GM23338 (cell line): ENCODE results near the gene INPP1. TPM values are rescaled to one million over a fixed set of nuclear protein-coding genes. Genes with fewer than 3 reads are reported as not detected.

Experiments
- ATAC-seq: fragments of 200-7000 bp; cut with Tn5 transposase; 3 replicates; pipeline ENCODE4 v1.9.1; 2020
- DNase-seq: peaks from one replicate; pipeline ENCODE4 v3.0.0-alpha.2; 2015; ENCODE audit warnings: low spot score
- H2AFZ ChIP-seq: fragments of 200-600 bp; sonication (generic); 2 replicates; pipeline ENCODE4 v1.8.0; 2016; ENCODE audit warnings: antibody characterized with exemption, mild to moderate bottlenecking, moderate library complexity
- H3F3A ChIP-seq: fragments of 200-600 bp; sonication (generic); replicated peaks from 2 replicates; pipeline ENCODE4 v1.8.0; 2017; ENCODE audit warnings: antibody characterized with exemption, mixed run types, low read depth
- H3K27ac ChIP-seq: fragments of 200-600 bp; sonication (generic); 2 replicates; pipeline ENCODE4 v1.6.1; 2016; ENCODE audit warnings: low read depth
- H3K27me3 ChIP-seq: fragments of 200-600 bp; sonication (generic); 2 replicates; pipeline ENCODE4 v1.8.0; 2016; ENCODE audit warnings: mild to moderate bottlenecking, mixed run types, moderate library complexity; ENCODE audit not compliant: insufficient read depth
- H3K36me3 ChIP-seq: fragments of 200-600 bp; sonication (generic); 2 replicates; pipeline ENCODE4 v1.8.0; 2016; ENCODE audit warnings: mild to moderate bottlenecking; ENCODE audit not compliant: insufficient read depth
- H3K4me1 ChIP-seq: fragments of 200-600 bp; sonication (generic); 2 replicates; pipeline ENCODE4 v1.8.0; 2016; ENCODE audit warnings: mild to moderate bottlenecking, moderate library complexity; ENCODE audit not compliant: insufficient read depth
- H3K4me2 ChIP-seq: fragments of 200-600 bp; sonication (generic); 2 replicates; pipeline ENCODE4 v1.7.1; 2017; ENCODE audit warnings: mixed run types
- H3K4me3 ChIP-seq: fragments of 200-600 bp; sonication (generic); 2 replicates; pipeline ENCODE4 v1.6.1; 2016; ENCODE audit warnings: mixed run types
- H3K79me2 ChIP-seq: fragments of 200-600 bp; sonication (generic); replicated peaks from 2 replicates; pipeline ENCODE4 v1.8.0; 2017; ENCODE audit warnings: mild to moderate bottlenecking; ENCODE audit not compliant: insufficient read depth
- H3K9me2 ChIP-seq: fragments of 200-600 bp; sonication (generic); 2 replicates; pipeline ENCODE4 v1.8.0; 2017; ENCODE audit not compliant: insufficient read depth
- H4K20me1 ChIP-seq: fragments of 200-600 bp; sonication (generic); replicated peaks from 2 replicates; pipeline ENCODE4 v1.8.0; 2017; ENCODE audit warnings: mild to moderate bottlenecking; ENCODE audit not compliant: insufficient read depth
- H3K27ac Mint-ChIP-seq: 2 replicates; pipeline ENCODE4 v1.8.0; 2020; ENCODE audit warnings: inconsistent platforms, mild to moderate bottlenecking, moderate library complexity, mixed read lengths
- H3K27me3 Mint-ChIP-seq: 3 replicates; pipeline ENCODE4 v1.8.0; 2022; ENCODE audit warnings: low read depth, mild to moderate bottlenecking, moderate library complexity, mixed read lengths, inconsistent platforms; ENCODE audit not compliant: insufficient read depth, poor library complexity
- H3K36me3 Mint-ChIP-seq: 3 replicates; pipeline ENCODE4 v1.8.0; 2021; ENCODE audit warnings: low read depth, mild to moderate bottlenecking, inconsistent platforms, moderate library complexity, mixed read lengths
- H3K4me1 Mint-ChIP-seq: 3 replicates; pipeline ENCODE4 v1.8.0; 2020; ENCODE audit warnings: mild to moderate bottlenecking, inconsistent platforms, mixed read lengths
- H3K4me3 Mint-ChIP-seq: 3 replicates; pipeline ENCODE4 v1.8.0; 2021; ENCODE audit warnings: moderate library complexity, mild to moderate bottlenecking, inconsistent platforms, mixed read lengths
- H3K9me3 Mint-ChIP-seq: 3 replicates; pipeline ENCODE4 v1.8.0; 2020; ENCODE audit warnings: moderate library complexity, mild to moderate bottlenecking, inconsistent platforms, mixed read lengths
- CREB1 ChIP-seq: fragments of 250-450 bp; sonication (Bioruptor Pico); IDR thresholded peaks from 2 replicates; pipeline ENCODE4 v1.5.0; 2020; ENCODE audit warnings: low read depth, mild to moderate bottlenecking, moderate library complexity
- CTCF ChIP-seq, 2 experiments: fragments of 200-600 bp in 1 of 2; sonication (generic) in 1 of 2; conservative IDR thresholded peaks; 2 replicates each; pipeline versions ENCODE4 v1.5.1 to v1.6.1; 2016 to 2017; ENCODE audit warnings: antibody characterized with exemption in 2 of 2, low read depth in 2 of 2, mild to moderate bottlenecking in 2 of 2, moderate library complexity in 1 of 2
- EZH2 ChIP-seq: fragments of 200-600 bp; sonication (generic); IDR thresholded peaks from one replicate; pipeline ENCODE4 v1.8.0; 2017; ENCODE audit warnings: antibody characterized with exemption, mild to moderate bottlenecking, low read depth; ENCODE audit not compliant: unreplicated experiment
- NANOG ChIP-seq: IDR thresholded peaks from 2 replicates; pipeline ENCODE4 v1.6.1; 2016; ENCODE audit warnings: antibody characterized with exemption, borderline replicate concordance
- REST ChIP-seq: IDR thresholded peaks from one replicate; pipeline ENCODE4 v1.6.1; 2018; ENCODE audit warnings: antibody characterized with exemption; ENCODE audit not compliant: unreplicated experiment
- polyA plus RNA-seq: library from polyadenylated mRNA; unstranded; fragments of >200 nt; fragmentation: Nextera tagmentation; extraction: Ambion mirVana; gene quantifications from 2 replicates; pipeline ENCODE4 v1.2.1, GENCODE V29; 2016
- total RNA-seq: library from RNA; depleted of rRNA; stranded (reverse); fragments of >200 nt; shearing (Covaris generic); gene quantifications from 2 replicates; pipeline ENCODE4 v1.2.3, GENCODE V29; 2014
- TF ChIP-seq, protein P1 (sequence below): fragments of 250-450 bp; sonication (Bioruptor Pico); IDR thresholded peaks from 2 replicates; pipeline ENCODE4 v1.5.0; 2020; ENCODE audit warnings: mild to moderate bottlenecking, moderate library complexity

Gene INPP1
- total and polyA plus RNA-seq, 2 experiments from 2014 or later: 2.6 to 6.5 TPM

- TF ChIP-seq REST: no peak
Measured at GRCh38 chr2:190404487-190404886, 61.1 kb downstream of the INPP1 start (continued).

GRCh38 chr2:190405070-190405469, 61.7 kb downstream of the INPP1 start:
- H3K27me3 ChIP-seq: peaks cover 40% of the 10 kb centered on the region

DNA sequence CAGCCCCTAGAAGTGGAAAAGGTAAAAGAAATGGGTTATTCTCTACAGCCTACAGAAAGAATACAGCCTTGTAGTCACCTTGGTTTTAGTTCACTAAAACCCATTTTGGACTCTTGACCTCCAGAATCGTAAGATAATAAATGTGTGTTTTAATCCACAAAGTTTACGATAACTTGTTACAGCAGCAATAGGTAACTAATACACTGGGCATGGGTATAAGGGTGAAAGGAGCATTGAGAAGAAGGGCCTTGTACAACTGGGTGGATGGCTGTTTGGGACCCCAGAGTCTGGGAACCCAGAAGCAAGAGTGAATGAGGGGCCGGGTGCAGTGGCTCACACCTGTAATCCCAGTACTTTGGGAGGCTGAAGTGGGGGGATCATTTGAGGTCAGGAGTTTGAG, 62.6 kb downstream of the INPP1 start:
- no peaks in the 10 kb centered on the region for H4K20me1 ChIP-seq
- no peak for ATAC-seq
- Mint-ChIP-seq H3K4me1 (peaks cover 13% of the 10 kb centered on the region; the same call in 2 of the 3 replicates), H3K27ac (no peak overlapping the region), H3K9me3 (no peaks in the 10 kb centered on the region), H3K4me3 (no peak overlapping the region), H3K36me3 (no peaks in the 10 kb centered on the region), H3K27me3 (peaks cover 7% of the 10 kb centered on the region)
- H3K4me2 ChIP-seq: no peak overlapping the region
- no peak overlapping the region for H3K4me3 ChIP-seq
- no peak overlapping the region for H3K27ac ChIP-seq
- peaks cover 25% of the 10 kb centered on the region for H3K4me1 ChIP-seq
- no peak for DNase-seq
- no peaks in the 10 kb centered on the region for H3K9me2 ChIP-seq
- H3F3A ChIP-seq: no peaks in the 10 kb centered on the region
- peaks cover 48% of the 10 kb centered on the region for H3K27me3 ChIP-seq
- no peaks in the 10 kb centered on the region for H3K36me3 ChIP-seq
- no peak overlapping the region for H2AFZ ChIP-seq
- no peaks in the 10 kb centered on the region for H3K79me2 ChIP-seq
- TF ChIP-seq, protein P1, sequence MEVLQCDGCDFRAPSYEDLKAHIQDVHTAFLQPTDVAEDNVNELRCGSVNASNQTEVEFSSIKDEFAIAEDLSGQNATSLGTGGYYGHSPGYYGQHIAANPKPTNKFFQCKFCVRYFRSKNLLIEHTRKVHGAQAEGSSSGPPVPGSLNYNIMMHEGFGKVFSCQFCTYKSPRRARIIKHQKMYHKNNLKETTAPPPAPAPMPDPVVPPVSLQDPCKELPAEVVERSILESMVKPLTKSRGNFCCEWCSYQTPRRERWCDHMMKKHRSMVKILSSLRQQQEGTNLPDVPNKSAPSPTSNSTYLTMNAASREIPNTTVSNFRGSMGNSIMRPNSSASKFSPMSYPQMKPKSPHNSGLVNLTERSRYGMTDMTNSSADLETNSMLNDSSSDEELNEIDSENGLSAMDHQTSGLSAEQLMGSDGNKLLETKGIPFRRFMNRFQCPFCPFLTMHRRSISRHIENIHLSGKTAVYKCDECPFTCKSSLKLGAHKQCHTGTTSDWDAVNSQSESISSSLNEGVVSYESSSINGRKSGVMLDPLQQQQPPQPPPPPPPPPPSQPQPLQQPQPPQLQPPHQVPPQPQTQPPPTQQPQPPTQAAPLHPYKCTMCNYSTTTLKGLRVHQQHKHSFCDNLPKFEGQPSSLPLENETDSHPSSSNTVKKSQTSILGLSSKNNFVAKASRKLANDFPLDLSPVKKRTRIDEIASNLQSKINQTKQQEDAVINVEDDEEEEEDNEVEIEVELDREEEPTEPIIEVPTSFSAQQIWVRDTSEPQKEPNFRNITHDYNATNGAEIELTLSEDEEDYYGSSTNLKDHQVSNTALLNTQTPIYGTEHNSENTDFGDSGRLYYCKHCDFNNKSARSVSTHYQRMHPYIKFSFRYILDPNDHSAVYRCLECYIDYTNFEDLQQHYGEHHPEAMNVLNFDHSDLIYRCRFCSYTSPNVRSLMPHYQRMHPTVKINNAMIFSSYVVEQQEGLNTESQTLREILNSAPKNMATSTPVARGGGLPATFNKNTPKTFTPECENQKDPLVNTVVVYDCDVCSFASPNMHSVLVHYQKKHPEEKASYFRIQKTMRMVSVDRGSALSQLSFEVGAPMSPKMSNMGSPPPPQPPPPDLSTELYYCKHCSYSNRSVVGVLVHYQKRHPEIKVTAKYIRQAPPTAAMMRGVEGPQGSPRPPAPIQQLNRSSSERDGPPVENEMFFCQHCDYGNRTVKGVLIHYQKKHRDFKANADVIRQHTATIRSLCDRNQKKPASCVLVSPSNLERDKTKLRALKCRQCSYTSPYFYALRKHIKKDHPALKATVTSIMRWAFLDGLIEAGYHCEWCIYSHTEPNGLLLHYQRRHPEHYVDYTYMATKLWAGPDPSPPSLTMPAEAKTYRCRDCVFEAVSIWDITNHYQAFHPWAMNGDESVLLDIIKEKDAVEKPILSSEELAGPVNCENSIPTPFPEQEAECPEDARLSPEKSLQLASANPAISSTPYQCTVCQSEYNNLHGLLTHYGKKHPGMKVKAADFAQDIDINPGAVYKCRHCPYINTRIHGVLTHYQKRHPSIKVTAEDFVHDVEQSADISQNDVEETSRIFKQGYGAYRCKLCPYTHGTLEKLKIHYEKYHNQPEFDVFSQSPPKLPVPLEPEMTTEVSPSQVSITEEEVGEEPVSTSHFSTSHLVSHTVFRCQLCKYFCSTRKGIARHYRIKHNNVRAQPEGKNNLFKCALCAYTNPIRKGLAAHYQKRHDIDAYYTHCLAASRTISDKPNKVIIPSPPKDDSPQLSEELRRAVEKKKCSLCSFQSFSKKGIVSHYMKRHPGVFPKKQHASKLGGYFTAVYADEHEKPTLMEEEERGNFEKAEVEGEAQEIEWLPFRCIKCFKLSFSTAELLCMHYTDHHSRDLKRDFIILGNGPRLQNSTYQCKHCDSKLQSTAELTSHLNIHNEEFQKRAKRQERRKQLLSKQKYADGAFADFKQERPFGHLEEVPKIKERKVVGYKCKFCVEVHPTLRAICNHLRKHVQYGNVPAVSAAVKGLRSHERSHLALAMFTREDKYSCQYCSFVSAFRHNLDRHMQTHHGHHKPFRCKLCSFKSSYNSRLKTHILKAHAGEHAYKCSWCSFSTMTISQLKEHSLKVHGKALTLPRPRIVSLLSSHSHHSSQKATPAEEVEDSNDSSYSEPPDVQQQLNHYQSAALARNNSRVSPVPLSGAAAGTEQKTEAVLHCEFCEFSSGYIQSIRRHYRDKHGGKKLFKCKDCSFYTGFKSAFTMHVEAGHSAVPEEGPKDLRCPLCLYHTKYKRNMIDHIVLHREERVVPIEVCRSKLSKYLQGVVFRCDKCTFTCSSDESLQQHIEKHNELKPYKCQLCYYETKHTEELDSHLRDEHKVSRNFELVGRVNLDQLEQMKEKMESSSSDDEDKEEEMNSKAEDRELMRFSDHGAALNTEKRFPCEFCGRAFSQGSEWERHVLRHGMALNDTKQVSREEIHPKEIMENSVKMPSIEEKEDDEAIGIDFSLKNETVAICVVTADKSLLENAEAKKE: no peak
- TF ChIP-seq NANOG: no peak
- TF ChIP-seq EZH2: no peak
- no peak for TF ChIP-seq CTCF (conservative IDR thresholded peaks at IDR 0.05; ENCODE audit: low read depth in 2 of 2)

More at GRCh38 chr2:190405070-190405469, 61.7 kb downstream of the INPP1 start:
- Mint-ChIP-seq H3K27me3 (peaks cover 7% of the 10 kb centered on the region), H3K9me3 (no peaks in the 10 kb centered on the region), H3K4me3 (no peak overlapping the region), H3K27ac (no peak overlapping the region), H3K36me3 (no peaks in the 10 kb centered on the region), H3K4me1 (peaks cover 13% of the 10 kb centered on the region; the same call in 2 of the 3 replicates)
- ATAC-seq: no peak
- H3K4me1 ChIP-seq: peaks cover 22% of the 10 kb centered on the region
- no peak for TF ChIP-seq EZH2
- TF ChIP-seq CREB1 (CRISPR knock-in tag): no peak
- no peaks in the 10 kb centered on the region for H3K36me3 ChIP-seq
- H4K20me1 ChIP-seq: no peaks in the 10 kb centered on the region
- H3F3A ChIP-seq: no peaks in the 10 kb centered on the region
- H3K9me2 ChIP-seq: no peaks in the 10 kb centered on the region
- no peak for DNase-seq
- no peaks in the 10 kb centered on the region for H3K79me2 ChIP-seq
- no peak overlapping the region for H3K4me2 ChIP-seq
- no peak overlapping the region for H3K4me3 ChIP-seq
- no peak overlapping the region for H2AFZ ChIP-seq
- H3K27ac ChIP-seq: no peak overlapping the region
